Measurements from ENCODE around the gene ARID3B.

ARID3B gene

GRCh38 chr15:74608786-74609185 is 67.8 kb downstream of the ARID3B start:
- no peak for DNase-seq

DNA sequence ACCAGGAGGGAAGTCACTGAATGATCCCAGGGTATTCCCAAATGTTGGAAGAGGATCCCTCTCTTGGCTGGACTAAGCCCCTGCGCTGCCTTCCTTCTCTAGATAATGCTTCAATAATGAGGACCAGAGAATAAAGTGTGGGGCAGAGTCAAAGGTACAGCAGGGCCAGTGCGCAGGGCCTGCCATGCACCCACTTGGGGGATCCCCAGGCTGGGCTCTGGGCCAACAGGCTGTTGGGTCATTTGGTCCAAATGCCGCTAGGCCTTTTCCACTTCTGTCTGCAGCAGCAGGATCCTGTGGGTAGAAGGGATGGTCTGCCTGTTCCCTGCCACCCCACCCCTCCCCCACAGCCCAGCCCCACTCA is 68.9 kb downstream of the ARID3B start:
- no peak for DNase-seq

GRCh38 chr15:74610302-74610951 is 69.4 kb downstream of the ARID3B start:
- no peak for DNase-seq

DNA sequence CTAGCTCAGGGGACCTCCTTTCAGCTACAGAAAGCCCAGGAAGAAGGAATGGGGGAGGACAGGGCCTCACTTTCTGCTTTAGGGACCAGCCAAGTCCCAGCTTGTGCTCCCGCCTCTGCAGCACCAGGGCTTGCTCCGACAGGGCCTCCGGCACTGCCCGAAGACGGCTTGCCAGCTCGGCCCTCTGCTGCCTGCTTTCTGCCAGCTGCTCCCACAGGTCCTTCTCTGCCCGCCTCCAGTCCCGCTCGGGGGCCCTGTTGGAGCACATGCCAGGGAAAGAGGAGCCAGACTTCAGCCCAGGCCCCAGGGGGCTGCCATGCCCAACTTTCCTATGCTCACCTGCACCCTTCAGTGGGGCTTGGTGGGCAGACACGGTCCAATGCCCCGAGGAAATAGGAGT is 70.3 kb downstream of the ARID3B start:
- DNase-seq = no peak

DNA sequence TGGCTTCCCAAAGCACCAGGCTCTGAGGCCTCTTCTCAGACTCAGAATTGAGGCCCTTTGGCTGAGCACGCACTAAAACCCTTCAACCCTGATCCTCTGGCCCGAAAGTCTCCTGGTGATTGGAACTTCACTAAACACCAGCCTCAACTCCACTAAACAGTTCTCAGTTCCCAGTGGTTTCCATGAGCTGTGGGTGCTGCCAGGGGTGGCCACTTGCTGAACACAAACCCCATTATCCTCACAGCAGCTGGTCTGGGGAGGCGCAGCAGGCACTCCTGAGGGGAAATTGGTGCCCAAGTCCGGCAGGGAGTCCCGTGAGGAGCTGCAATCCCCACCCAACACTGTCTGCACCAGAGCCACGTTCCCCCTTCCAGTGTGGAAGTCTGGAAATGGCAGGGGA is 70.8 kb downstream of the ARID3B start:
- no peak for DNase-seq

- DNase-seq = no peak
Measured at GRCh38 chr15:74612677-74613076, 71.7 kb downstream of the ARID3B start.

GRCh38 chr15:74613089-74613952 is 72.3 kb downstream of the ARID3B start:
- DNase-seq = no peak

DNA sequence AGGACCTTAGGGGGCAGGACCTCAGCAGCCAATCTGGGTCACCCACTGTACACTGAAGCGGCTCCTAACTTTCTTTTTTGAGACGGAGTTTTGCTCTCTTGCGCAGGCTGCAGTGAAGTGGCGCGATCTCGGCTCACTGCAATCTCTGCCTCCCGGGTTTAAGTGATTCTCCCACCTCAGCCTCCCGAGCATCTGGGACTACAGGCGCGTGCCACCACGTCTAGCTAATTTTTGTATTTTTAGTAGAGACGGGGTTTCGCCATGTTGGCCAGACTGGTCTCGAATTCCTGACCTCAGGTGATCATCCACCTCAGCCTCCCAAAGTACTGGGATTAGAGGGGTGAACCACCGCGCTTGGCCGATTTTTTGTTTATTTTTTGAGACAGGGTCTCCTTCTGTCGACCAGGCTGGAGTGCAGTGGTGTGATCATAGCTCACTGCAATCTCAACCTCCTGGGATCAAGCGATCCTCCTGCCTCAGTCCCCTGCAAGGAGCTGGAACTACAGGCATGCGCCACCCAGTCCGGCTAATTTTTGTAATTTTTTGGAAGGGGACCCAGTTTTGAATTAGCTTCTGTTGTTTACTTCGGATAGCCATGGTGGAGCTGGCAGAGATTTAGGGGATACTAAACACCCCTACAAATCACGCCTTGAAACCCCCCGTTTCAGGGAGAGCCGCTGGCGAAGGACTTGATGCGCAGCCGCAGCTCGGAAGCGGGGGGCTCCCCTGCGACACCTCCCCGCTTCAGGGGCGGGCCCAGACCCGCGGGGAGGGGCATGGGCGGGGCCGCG is 73.1 kb downstream of the ARID3B start:
- DNase-seq = no peak

DNA sequence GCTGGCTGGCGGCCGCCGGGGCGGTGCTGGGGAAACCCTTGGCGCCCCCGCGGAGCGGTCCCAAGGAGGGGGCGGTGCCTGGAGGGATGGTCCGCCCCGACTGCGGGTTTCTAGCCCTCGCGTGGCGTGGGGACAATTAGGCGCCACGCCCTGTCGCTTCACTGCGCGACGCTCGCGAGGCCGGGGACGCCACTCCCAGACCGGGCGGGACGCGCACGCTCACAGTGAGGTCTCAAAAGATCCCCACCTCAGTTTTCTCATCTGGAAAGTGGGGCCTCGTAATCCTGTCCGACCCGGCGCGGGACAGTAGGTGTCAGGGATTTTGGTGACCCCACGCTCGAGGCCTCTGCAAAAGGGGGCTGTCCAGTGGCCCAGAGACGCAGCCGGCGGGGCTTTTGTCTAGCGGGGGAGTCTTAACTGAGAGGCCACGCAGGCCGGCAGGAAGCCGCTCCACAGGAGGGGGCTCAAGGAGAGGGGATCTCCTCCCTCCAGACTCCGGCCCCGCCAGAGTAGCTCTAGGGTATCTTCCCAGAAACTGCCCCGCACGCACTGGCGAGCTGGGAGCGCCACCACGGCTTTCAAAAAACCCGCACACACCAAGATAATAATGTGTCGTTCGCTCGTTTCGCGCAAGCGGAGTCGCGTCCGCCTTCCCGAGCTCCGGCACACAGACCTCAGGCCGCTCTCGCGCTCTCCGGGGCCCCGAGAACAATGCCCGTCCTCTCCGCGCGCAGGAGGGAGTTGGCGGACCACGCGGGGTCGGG is 73.9 kb downstream of the ARID3B start:
- DNase-seq = peak; percentile 79

DNA sequence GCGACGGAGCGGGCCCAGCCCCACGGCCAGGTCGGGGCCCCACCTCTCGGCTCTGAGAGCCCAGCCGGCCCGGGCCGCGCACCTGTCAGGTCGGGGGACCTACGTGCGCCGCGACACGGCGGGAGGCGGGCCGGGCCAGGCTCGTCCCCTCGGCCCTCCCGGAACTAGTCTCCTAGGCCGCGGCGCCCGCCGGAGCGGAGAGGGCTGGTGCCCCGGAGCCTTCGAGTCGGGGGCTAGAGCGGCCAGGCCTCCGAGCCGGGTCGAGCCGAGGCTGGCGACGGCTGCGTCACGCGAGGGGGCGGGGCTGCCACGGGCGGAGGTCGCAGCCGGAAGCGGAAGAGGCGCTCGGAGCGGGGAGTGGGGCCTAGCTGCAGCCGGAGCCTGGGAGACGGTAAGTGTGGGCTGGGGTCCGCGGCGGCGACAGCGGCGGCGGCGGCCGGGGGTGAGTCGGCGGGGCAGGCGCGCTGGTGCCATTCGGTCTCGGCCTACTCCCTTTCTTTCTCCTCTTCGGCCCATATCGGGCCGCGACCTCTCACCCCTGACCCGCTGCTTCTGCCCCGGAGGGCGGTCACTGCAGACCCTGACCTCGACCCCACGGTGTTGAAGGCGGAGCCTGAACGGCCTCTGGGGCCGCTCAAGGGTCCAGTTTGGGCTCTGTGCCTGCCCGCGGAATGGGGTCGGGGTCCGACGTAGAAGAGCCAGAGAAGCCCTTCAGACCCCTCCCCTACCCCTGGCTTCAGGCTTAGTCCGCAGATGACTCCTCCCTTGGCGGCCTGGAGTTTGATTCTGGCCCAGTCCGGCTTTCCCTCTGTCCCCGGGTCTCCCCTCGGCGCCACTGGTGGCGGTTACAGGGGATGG is 74.7 kb downstream of the ARID3B start, which contains the start of gene CLK3:
TSS of gene CLK3 (plus strand) at position 329 of the 858 bp plus-strand sequence. CDS start 3,361 bp downstream, outside the sequence.
- peak; percentile 92 for DNase-seq

- DNase-seq = peak; percentile 45
Measured at GRCh38 chr15:74616366-74616939, 75.4 kb downstream of the ARID3B start.

DNA sequence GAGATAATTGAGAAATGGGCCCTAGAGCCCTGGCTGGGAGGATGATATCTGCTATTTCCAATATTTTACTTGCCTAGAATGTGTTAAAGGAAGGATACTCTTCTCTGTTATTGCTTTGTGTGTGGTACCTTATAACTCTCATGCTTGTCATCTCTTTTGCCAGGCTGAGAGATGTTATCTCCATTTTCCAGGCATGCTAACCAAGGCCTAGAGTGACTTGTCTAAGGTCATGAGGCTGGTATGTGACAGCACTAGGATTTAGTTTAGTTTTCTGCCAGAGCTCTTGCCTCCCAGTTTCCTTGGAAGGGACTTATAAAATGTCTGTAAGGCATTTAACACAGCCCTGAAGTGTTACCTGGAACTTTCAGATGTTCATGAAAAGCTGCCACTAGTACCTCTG is 76.0 kb downstream of the ARID3B start:
- DNase-seq = no peak

- DNase-seq = no peak
Measured at GRCh38 chr15:74618841-74619596, 78.0 kb downstream of the ARID3B start.

- no peak for DNase-seq
Measured at GRCh38 chr15:74619916-74620635, 79.1 kb downstream of the ARID3B start.

GRCh38 chr15:74620636-74621545 is 79.9 kb downstream of the ARID3B start:
- peak; percentile 60 for DNase-seq

DNA sequence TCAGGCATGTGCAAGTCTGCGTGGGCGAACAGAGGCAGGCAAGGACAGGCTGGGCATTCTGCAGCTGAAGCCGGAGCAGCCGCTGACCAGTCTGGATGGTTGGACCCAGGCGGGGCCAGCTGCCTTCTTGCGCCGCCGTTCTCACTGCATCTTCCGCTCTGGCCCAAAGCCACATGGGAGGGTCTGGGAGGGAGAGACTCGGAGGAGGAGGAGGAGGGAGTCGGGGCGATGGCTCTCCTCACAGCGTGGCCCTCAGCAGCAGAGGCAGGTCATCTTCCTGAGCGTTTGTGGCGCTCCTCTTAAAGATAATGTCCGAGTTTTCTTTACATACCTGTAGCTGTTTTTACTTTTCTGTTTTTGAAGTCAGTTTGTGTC is 80.5 kb downstream of the ARID3B start:
- DNase-seq = no peak

GRCh38 chr15:74621936-74622335 is 80.9 kb downstream of the ARID3B start:
- no peak for DNase-seq

DNA sequence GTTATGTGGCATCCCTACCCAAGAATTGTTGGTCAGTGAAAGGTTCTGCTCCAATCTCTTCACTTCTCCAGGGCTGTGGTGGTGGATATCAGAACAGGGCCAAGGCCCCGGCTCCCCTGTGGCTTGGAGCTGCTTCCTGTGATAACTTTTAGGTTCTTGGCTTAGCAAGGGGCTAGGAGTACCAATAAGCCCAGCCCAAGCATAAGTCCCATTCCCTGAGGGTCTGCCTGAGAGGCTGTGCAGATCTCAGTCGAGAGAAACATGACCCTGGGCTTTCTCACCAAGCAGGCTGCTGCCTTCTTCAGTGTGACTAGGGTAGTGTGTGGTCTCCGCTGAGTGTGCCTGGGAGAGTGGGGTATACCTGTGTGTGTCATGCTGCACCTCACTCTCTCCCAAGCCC is 81.7 kb downstream of the ARID3B start:
- DNase-seq = no peak
